HG03135 (cell line): Measurements from ENCODE around the gene TAS1R3.
"Not testable (repeated sequence)": the region's sequence is repeated elsewhere in the genome, so short reads cannot be mapped to it uniquely, and the experiment has no call there.

Source experiments
- ATAC-seq: cut with Tn5 transposase; IDR thresholded peaks from one replicate; pipeline ENCODE4 v1.9.1; 2021; ENCODE audit warnings: mild to moderate bottlenecking, moderate library complexity; ENCODE audit not compliant: unreplicated experiment

TAS1R3 gene

DNA sequence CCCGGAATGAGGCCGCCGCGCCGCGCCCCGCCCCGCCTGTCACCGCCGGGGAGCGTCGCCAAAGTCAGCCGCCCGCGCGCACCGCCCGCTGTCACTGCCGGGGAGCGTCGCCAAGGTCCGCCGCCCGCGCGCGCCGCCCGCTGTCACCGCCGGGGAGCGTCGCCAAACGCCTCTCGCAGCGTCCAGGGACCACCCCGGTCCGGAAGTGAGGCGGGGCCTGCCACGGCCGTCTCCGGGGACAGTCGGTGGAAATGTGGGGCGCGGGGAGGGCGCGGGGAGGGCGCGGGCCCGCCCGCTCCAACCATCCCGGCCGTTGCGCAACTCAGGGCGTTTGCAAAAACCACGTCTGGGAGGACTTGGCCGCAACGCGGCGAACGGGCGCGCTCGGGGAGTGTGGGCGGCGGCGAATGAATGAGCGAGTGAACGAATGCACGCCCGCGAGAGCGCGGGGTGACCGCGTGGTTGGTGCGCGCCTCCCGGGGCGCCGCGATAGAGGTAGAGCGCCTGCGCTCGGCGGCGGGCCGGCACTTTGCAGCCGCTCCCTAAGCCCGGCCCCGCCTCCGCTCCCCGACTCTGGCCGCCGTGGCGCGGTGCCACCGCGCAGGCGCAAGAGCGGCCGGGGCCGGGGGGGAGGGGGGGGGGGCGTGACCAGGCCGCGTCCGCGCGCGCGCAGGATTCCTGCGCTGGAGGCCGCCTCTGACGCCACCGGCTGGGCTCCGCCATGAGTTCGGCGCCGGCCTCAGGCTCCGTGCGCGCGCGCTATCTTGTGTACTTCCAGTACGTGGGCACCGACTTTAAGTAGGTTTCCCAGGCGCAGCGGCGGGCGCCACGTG, 22.9 kb upstream of the TAS1R3 start, which contains the start of the genes ACAP3 and PUSL1:
ACAP3 (minus strand) TSS at position 8 of the 833 bp plus-strand sequence. CDS start 115 bp downstream, outside the sequence.
PUSL1 (plus strand) TSS at position 675 of the 833 bp plus-strand sequence; CDS start at position 722, 47 bp downstream.
- peak; percentile 52 for ATAC-seq

DNA sequence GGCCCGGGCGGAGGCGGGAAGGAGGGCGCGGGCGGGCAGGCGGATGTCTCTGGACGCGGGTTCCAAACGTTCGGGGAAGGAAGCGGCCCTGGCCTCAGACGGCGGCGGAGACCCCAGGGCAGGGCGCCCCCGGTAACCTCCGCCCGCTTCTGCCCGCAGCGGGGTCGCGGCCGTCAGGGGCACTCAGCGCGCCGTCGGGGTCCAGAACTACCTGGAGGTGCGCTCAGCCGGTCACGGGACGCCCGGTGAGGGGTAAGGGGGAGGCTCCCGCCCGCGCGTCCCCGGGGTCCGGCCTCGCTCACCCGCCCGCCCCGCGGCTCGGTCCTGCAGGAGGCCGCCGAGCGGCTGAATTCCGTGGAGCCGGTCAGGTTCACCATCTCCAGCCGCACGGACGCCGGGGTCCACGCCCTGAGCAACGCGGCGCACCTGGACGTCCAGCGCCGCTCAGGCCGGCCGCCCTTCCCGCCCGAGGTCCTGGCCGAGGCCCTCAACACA, 22.3 kb upstream of the TAS1R3 start:
- peak; percentile 3 for ATAC-seq

DNA sequence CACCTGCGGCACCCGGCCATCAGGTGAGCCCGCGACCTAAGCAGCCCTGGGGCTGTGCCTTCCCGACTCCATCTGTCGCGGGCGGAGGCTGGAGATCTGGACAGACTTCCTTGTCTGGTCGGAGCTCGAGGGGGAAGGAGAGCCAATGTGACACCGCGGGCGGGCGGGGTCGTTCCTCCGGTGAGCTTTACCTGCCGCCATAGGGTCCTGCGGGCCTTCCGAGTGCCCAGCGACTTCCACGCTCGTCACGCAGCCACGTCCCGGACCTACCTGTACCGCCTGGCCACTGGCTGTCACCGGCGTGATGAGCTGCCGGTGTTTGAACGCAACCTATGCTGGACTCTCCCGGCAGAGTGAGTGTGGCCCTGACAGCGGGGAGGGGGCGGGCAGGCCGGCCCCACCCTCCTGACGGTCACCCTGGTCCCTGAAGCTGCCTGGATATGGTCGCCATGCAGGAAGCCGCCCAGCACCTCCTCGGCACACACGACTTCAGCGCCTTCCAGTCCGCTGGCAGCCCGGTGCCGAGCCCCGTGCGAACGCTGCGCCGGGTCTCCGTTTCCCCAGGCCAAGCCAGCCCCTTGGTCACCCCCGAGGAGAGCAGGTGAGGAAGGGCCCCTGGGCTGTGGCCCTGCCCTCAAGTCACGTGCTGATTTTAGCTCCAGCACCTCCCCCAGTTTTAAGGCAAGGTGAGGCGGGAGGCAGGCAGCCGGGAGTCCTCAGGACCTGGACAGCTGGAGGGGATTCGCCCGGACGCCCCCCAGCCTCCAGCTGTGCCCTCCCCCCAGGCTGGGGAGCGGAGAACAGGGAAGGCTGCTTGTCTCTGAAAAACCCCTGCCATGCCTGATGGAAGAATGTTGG, 21.6 kb upstream of the TAS1R3 start:
- no peak for ATAC-seq

DNA sequence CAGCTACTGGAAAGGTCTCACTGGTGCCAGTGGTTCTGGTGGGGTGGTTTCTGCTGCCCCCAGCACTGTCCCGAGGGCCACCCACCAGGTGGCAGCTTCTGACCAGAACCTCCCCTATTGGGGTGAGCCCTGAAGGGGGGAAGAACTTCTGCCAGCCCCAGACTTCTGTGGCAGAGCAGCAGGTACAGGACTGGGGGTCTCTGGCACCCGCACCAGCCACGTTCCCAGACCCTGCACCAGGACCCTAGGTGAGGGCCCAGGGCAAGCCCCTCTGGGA, 21.0 kb upstream of the TAS1R3 start:
- ATAC-seq, result no peak

DNA sequence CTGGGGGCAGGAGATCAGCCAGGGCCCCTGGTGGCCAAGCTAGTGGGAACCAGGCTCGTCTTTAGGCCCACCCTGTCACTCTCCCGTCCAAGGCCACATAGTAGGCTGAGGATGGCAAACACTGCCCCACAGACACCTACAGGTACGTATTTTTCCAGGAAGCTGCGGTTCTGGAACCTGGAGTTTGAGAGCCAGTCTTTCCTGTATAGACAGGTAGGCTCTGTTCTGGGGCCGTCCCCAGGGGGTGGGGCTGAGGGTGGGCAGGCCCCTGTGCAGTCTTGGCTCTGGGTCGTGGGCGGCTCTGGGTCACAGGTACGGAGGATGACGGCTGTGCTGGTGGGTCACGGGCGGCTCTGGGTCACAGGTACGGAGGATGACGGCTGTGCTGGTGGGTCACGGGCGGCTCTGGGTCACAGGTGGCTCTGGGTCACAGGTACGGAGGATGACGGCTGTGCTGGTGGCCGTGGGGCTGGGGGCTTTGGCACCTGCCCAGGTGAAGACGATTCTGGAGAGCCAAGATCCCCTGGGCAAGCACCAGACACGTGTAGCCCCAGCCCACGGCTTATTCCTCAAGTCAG, 20.5 kb upstream of the TAS1R3 start:
- no peak for ATAC-seq

DNA sequence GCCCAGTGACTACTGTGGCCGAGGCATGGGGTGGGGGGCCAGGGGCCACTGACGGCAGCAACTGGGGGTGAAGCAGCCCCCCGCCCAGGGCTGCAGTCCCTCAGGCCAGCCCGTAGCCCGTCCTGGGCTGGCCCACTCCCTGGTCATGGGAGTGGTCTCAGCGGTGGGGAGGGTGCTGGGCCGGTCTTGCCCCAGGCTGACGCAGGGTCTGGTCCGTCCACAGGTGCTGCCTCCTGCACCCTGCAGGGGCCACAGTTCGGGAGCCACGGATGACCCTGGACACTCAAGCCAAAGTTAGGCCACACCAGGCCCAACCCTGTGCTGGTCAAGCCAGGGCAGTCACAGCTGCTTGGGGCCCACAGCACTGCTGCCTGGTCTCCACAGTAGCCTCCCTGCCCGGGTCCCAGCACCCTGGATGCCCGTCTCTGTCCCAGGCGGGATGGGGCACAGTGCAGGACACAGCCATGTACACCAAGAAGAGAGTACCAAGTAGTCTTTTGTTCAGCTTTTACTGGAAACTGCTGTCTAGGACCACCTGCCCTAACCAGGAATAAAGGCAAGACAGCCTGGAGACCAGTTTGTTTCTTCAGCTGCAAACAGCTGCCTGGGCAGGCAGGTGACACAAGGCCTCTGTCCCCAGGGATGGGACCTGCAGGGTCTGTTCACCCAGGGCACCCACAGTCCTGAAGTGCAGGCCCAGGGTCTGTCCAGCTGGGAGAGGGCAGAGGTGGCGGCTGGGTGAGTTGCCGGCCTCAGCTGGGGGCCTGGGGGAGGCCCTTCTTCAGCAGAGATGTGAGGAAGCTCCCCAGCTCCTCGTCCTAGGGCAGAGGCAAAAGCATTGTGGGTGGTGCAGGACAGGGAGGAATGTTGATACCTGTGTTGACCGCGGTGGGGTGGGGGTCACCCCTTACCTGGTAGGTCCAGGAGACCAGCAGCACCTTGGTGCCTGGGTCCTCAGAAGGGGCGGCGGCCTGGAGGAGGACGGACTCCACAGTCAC, 19.7 kb upstream of the TAS1R3 start:
- no peak for ATAC-seq

DNA sequence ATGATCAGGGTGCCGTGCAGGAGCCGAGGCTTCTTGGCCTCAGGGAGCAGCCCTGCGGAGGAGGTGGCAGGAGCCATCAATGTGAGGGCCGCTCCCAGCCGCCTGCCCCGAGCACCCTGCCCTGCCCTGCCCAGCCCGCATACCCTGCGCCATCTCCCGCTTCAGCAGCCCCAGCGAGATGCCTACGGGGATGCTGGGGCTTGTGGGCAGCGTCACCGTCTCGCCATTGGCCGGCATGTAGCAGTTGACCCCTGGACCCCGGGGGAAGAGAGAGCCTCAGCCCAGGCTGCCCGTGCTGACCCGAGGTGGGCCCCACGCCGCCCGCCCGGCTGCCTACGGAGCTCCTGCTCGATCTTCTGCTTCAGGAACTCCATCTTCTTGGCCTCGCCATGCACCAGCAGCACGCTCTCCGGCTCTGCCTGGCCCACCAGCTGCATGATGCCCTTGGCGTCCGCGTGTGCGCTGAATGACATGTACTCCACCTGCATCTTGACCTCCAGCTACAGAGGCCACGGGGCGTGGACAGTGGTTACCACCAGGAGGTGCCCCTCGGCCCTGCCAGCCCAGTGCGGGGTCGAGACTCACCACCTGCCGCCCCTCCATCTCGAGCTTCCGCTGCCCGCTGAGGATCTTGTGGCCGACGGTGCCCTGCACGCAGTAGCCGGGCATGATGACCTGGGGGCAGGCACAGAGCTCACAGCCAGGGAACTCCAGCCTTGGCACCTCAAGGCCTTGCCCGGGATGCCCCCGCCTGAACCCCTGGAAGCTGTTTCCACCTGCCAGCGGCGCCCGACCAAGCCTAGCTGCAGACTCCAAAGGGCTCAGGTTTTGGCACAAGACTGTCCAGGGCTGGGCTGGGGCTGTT, 18.4 kb upstream of the TAS1R3 start:
- no peak for ATAC-seq

DNA sequence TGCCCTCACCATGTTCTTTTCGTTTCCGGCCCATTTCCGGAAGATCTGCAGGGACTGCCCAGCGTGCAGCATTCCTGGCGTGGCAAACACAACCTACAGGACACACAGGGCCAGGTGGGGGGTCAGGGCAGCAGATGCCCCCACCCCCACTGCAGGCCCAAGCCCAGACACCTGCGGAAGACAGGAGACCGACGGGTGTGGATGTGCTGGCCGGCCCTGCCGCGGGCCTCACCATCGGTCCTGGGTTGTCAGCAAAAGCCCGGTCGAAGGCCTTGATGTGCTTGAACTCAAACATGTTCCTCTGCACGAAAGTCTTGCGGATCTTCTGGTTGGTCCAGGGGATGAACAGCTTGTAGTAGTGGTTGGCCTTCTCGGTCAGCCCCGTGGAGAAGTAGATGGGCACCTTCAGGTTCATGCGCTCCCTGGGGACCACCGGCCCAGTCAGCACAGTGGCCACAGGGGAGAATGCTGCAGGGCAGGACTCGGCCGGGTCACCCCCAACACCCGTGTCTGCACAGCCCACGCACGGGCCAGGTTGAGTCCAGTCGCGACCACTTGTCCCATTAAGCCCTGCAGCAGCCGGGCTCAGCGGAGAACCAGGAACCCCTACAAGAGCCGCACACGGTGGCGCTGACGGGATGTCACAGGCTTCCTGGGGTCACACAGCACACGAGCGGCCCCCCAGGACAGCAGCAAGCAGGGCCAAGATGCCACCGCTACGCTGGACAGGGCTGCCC, 17.4 kb upstream of the TAS1R3 start:
- ATAC-seq, result no peak

DNA sequence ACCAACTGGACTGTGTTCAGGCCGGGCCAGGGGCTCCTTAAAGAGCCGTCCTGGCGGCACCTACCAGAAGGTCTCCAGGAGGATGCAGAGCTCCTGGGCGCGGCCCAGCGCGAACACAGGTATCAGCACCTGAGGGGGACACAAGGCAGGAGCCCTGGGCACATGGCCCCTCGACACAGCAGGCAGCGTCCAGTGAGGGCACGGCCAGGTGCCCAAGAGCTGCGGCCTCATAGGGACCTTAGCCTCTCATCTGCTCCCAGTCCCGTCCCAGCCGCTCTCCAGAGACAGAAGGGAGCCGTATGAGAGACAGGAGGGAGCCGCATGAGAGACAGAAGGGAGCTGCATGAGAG, 16.9 kb upstream of the TAS1R3 start:
- ATAC-seq, result no peak

DNA sequence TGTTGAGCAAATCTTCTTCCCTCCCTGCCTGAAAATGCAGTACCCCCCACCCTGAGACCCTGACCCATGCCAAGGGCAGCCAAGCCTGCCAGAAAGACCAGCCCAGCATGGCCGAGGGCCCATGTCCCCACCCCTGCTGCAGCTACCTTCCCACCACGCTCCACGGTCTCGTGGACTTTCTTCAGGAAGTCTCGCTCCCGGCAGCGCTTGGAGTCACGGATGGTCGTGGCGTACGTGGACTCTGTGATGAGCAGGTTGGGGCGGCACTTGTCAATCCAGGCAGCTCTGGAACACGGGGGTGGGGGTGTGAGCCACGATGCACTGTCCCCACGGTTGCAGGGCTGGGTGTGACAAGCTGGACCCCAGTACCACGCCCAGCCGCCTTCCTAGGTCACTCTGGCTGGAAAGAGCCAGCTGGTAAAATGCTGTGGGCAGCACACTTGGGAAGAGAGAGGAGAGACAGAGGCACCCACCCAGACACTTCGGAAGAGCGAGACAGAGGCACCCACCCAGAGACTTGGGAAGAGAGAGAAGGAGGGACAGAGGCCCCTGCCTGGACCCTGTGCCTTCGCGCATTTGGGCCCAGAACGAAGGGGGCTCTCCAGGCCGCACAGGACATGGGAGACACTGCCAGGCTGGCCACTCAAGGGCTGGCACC, 16.3 kb upstream of the TAS1R3 start:
- no peak for ATAC-seq

DNA sequence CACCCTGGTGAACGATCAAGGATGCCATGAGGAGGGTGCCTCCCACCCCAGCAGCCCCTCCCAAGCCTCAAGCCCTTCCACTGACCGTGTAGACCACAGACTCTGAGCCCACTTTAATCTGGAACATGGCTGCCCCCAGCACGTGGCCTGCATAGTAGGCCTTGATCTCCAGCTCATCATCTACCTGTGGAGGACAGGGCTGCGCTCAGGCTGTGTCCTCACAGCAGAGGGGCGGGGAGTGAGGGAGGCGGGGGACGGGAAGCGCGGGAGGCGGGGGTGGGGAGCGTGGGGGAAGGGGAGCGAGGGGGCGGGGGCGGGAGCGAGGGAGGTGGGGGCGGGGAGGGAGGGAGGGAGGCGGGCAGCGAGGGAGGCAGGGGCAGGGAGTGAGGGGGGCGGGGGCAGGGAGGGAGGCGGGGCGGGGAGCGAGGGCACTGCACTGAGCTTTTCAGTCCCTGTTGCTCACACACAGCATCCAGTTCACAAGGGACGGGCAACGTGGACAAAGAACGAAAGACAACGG, 15.6 kb upstream of the TAS1R3 start:
- no peak for ATAC-seq

DNA sequence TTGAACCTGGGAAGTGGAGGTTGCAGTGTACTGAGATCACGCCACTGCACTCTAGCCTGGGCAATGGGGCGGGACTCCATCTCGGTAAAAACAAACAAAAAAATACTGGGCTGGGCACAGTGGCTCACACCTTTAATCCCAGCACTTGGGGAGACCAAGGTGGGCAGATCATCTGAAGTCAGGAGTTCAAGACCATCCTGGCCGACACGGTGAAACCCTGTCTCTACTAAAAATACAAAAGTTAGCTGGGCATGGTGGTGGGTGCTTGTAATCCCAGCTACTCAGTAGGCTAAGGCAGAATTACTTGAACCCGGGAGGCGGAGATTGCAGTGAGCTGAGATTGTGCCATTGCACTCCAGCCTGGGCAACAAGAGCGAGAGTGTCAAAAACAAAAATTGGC, 14.9 kb upstream of the TAS1R3 start:
- not testable (repeated sequence) for ATAC-seq

DNA sequence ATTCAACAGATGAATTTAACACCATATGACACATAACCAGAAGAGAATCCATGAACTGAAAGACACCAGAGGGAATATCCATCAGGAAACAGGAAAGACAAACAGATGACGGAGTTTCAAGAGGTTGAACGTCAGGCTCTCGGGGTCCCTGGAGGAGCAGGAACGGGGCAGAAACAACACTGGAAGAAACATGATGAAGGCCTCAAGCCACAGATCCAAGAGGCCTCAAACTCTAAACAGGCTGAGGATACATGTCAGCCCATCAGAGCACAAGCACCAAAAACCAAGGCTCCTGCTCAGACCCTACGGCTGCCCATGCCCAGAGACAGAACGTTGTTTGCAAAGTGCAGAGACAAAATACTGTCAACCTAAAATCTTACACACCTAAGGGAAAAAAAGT, 13.7 kb upstream of the TAS1R3 start:
- no peak for ATAC-seq

DNA sequence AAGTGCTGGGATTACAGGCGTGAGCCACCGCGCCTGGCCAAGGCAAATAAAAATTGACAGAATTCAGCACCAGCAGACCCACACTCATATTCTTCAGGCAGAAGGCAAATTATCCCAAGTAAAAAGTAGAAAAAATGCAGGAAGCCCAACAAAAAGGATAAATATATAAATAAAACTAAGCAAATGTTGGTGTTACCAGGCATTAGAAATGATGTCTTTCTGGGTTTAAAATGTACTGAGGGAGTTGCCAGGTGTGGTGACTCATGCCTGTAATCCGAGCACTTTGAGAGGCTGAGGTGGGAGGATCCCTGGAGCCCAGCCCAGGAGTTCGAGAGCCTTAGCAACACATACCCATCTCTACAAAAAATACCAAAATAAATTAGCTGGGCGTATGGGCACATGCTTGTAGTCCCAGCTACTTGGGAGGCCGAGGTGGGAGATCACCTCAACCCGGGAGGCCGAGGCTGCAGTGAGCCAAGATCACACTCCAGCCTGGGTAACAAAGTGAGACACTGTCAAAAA, 12.9 kb upstream of the TAS1R3 start:
- ATAC-seq, result no peak

DNA sequence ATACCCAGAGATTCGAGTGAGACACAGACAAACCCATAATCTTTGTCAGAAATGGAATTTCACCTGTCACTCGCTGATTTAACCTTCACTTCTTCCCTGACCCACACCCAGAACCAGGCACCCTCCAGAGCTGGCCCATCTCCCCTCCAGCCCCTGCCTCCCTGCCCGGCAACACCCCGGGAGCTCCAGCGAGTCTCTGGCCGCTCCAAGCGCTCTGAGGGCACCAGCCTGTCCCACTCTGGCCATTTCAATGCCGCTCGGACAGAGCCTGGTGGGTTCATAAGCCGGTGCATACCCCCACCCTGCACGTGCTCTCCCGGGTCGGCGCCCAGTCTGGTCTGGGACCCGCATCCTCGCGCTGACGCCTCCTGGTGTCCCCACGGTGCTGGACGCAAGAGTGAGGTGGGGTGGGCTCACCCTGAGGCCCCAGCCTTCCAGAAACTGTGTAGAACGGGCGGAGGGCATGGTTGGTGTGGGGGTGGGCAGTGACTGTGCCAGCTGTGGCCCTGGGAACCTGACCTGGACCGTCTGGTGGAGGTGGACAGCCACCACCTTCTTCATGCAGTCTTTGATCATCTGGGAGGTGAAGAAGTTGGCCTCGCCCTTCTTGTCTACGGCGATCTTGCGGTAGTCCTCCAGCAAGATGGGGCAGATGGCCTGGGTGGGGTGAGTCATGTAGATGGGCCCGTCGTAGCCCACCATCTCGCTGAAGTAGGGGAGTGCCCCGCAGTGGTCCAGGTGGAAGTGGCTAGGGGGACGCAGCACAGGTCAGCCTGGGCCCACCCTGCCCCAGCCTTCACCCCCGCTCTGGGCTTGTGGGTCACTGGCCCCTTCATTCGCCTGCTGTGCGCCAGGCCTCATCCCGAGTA, 12.1 kb upstream of the TAS1R3 start:
- ATAC-seq, result no peak

DNA sequence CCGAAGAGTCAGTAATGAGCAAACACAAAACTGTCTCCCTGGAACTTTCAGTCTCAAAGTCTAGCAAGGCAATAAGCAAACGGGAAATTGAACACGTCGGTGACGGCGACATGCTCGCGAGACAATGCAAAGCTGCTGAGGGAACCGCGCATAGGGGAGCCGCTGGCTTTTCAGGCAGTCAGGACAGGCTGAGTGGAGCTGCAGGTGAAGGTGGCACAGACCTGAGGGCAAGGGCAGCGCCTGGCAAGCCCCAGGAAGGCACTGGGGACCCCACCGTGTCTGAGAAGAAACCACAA, 11.5 kb upstream of the TAS1R3 start:
- ATAC-seq, result no peak
